K562 (cell line): Measurements from ENCODE around the gene SLC13A1.

ENCODE experiments used
- BHLHE40 ChIP-seq: IDR thresholded peaks from 2 replicates; pipeline ENCODE4 v1.6.1; 2011; ENCODE audit warnings: low read length, improper control_type of control experiment
- CCNT2 ChIP-seq: IDR thresholded peaks from 2 replicates; pipeline ENCODE4 v1.6.1; 2011; ENCODE audit warnings: borderline replicate concordance, low read depth, mild to moderate bottlenecking, moderate library complexity, mixed read lengths, low read length; ENCODE audit not compliant: insufficient read length; ENCODE audit errors: extremely low read depth
- CTCF ChIP-seq, 3 experiments: IDR thresholded peaks in 2 of 3; conservative IDR thresholded peaks in 1 of 3; 2 replicates each; pipeline ENCODE4 v1.5.1; 2011 to 2012; ENCODE audit warnings: low read length in 3 of 3, mild to moderate bottlenecking in 3 of 3, control low read depth in 2 of 3, improper control_type of control experiment in 1 of 3, inconsistent platforms in 1 of 3, low read depth in 1 of 3, mixed read lengths in 1 of 3, moderate library complexity in 1 of 3; ENCODE audit not compliant: insufficient read depth in 2 of 3
- EP300 ChIP-seq: IDR thresholded peaks from 2 replicates; pipeline ENCODE4 v1.6.1; 2012; ENCODE audit warnings: low read length, improper control_type of control experiment
- FOXK2 ChIP-seq, 2 experiments: fragments of 450-650 bp; IDR thresholded peaks in 1 of 2; conservative IDR thresholded peaks in 1 of 2; 2 replicates each; pipeline ENCODE4 v1.6.1; 2016; ENCODE audit warnings: low read depth in 2 of 2, mild to moderate bottlenecking in 1 of 2
- MYC ChIP-seq, 2 experiments: fragments of 250-450 bp in 1 of 2; sonication (Bioruptor Pico) in 1 of 2; IDR thresholded peaks; 2 replicates each; pipeline versions ENCODE4 v1.5.1 to v1.6.1; 2012 to 2021; ENCODE audit warnings: low read depth in 2 of 2, borderline replicate concordance in 1 of 2, improper control_type of control experiment in 1 of 2, low read length in 1 of 2, mild to moderate bottlenecking in 1 of 2, moderate library complexity in 1 of 2
- POLR2AphosphoS5 ChIP-seq: IDR thresholded peaks from 2 replicates; pipeline ENCODE4 v1.6.1; 2011; ENCODE audit warnings: mild to moderate bottlenecking, low read depth, low read length, moderate library complexity; ENCODE audit not compliant: control insufficient read depth, insufficient read depth
- RBBP5 ChIP-seq: fragments of 200-600 bp; sonication (generic); IDR thresholded peaks from 2 replicates; pipeline ENCODE4 v1.6.1; 2012; ENCODE audit warnings: borderline replicate concordance, mild to moderate bottlenecking, low read length, control low read depth, inconsistent platforms; ENCODE audit not compliant: insufficient read depth, poor library complexity, severe bottlenecking
- TBP ChIP-seq: optimal IDR thresholded peaks from 2 replicates; pipeline ENCODE3; 2011; ENCODE audit warnings: low read depth, low read length, improper control_type of control experiment
- TSHZ1 ChIP-seq: fragments of 250-450 bp; sonication (Bioruptor Pico); IDR thresholded peaks from 2 replicates; pipeline ENCODE4 v1.4.0; 2020; ENCODE audit warnings: mild to moderate bottlenecking, moderate library complexity
- ZFP30 ChIP-seq: fragments of 250-450 bp; sonication (Bioruptor Pico); IDR thresholded peaks from 2 replicates; pipeline ENCODE4 v1.8.0; 2022; ENCODE audit warnings: moderate library complexity, mild to moderate bottlenecking, inconsistent platforms, borderline replicate concordance
- ZMIZ1 ChIP-seq, 2 experiments: fragments of 150-350 bp in 1 of 2; IDR thresholded peaks; 2 replicates each; pipeline ENCODE4 v1.6.1; 2012 to 2016; ENCODE audit warnings: low read depth in 2 of 2, low read length in 2 of 2, mild to moderate bottlenecking in 1 of 2, moderate library complexity in 1 of 2
- ZNF764 ChIP-seq: fragments of 250-450 bp; sonication (Bioruptor Pico); IDR thresholded peaks from 2 replicates; pipeline ENCODE4 v1.4.0; 2020; ENCODE audit warnings: low read depth, mild to moderate bottlenecking, moderate library complexity

- TF ChIP-seq ZFP30 (no peak), RBBP5 (no peak), TBP (no peak), POLR2AphosphoS5 (no peak), ZNF764 (CRISPR knock-in tag) (no peak), FOXK2 (conservative IDR thresholded peaks at IDR 0.05 in 1 of 2, IDR thresholded peaks at IDR 0.05 in 1 of 2; ENCODE audit: low read depth in 2 of 2) (no peak), EP300 (no peak), MYC (IDR thresholded peaks at IDR 0.05; ENCODE audit: low read depth, low read length) (no peak), MYC (CRISPR knock-in tag; IDR thresholded peaks at IDR 0.05; ENCODE audit: borderline replicate concordance, low read depth) (no peak), CTCF (IDR thresholded peaks at IDR 0.05 in 2 of 3, conservative IDR thresholded peaks at IDR 0.05 in 1 of 3; ENCODE audit: insufficient read depth in 2 of 3, low read depth in 1 of 3, low read length in 3 of 3) (no peak), ZMIZ1 (IDR thresholded peaks at IDR 0.05; ENCODE audit: low read depth in 2 of 2, low read length in 2 of 2) (no peak), BHLHE40 (no peak), TSHZ1 (CRISPR knock-in tag) (no peak), CCNT2 (no peak)
These were observed 67.8 kb downstream of the SLC13A1 start for GRCh38 chr7:123131961-123132360.
